PFSK-1 (cell line): Measurements from ENCODE around the gene SQSTM1.

ENCODE experiments used
- POLR2AphosphoS5 ChIP-seq: IDR thresholded peaks from 2 replicates; pipeline ENCODE4 v1.6.1; 2012; ENCODE audit warnings: low read depth, mild to moderate bottlenecking, control low read depth, low read length, moderate library complexity
- SIN3A ChIP-seq: IDR thresholded peaks from 2 replicates; pipeline ENCODE4 v1.6.1; 2012; ENCODE audit warnings: mild to moderate bottlenecking, low read length, moderate library complexity, borderline replicate concordance; ENCODE audit not compliant: insufficient read depth
- TF ChIP-seq, protein P1 (sequence below), 2 experiments: IDR thresholded peaks; 2 replicates each; pipeline versions ENCODE4 v1.6.1 to v1.8.0; 2011 to 2012; ENCODE audit warnings: low read depth in 2 of 2, low read length in 2 of 2, control low read depth in 1 of 2, inconsistent platforms in 1 of 2, mild to moderate bottlenecking in 1 of 2, moderate library complexity in 1 of 2; ENCODE audit not compliant: insufficient read depth in 1 of 2

DNA sequence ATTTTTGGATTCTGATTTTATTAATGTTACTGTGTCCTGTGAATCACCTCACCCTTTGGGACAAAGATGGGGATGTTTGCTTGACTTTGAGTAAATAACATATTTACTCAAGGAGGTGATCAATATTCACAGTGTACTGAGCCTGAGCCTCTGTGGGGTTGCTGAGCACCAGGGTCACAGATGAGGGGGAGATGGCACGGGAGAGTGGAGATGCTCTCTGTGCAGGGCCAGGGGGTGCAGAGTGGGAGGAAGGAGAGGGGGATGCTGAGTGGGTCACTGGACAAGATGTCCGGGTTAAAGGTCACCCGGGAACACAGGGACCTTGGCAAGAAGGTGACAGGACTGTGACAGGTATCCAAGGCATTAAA, 4.0 kb downstream of the SQSTM1 start:
- TF ChIP-seq, protein P1, sequence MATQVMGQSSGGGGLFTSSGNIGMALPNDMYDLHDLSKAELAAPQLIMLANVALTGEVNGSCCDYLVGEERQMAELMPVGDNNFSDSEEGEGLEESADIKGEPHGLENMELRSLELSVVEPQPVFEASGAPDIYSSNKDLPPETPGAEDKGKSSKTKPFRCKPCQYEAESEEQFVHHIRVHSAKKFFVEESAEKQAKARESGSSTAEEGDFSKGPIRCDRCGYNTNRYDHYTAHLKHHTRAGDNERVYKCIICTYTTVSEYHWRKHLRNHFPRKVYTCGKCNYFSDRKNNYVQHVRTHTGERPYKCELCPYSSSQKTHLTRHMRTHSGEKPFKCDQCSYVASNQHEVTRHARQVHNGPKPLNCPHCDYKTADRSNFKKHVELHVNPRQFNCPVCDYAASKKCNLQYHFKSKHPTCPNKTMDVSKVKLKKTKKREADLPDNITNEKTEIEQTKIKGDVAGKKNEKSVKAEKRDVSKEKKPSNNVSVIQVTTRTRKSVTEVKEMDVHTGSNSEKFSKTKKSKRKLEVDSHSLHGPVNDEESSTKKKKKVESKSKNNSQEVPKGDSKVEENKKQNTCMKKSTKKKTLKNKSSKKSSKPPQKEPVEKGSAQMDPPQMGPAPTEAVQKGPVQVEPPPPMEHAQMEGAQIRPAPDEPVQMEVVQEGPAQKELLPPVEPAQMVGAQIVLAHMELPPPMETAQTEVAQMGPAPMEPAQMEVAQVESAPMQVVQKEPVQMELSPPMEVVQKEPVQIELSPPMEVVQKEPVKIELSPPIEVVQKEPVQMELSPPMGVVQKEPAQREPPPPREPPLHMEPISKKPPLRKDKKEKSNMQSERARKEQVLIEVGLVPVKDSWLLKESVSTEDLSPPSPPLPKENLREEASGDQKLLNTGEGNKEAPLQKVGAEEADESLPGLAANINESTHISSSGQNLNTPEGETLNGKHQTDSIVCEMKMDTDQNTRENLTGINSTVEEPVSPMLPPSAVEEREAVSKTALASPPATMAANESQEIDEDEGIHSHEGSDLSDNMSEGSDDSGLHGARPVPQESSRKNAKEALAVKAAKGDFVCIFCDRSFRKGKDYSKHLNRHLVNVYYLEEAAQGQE (IDR thresholded peaks at IDR 0.05; ENCODE audit: insufficient read depth in 1 of 2, low read depth in 2 of 2, low read length in 2 of 2): no peak
- no peak for TF ChIP-seq SIN3A
- no peak for TF ChIP-seq POLR2AphosphoS5
